NCI-H524 (cell line): Measurements from ENCODE around the gene DERL3.

Experiments
- DNase-seq, 2 experiments: peaks; one replicate each; lab custom pipeline; 2025; lab: John Stamatoyannopoulos, UW

Gene DERL3

DNA sequence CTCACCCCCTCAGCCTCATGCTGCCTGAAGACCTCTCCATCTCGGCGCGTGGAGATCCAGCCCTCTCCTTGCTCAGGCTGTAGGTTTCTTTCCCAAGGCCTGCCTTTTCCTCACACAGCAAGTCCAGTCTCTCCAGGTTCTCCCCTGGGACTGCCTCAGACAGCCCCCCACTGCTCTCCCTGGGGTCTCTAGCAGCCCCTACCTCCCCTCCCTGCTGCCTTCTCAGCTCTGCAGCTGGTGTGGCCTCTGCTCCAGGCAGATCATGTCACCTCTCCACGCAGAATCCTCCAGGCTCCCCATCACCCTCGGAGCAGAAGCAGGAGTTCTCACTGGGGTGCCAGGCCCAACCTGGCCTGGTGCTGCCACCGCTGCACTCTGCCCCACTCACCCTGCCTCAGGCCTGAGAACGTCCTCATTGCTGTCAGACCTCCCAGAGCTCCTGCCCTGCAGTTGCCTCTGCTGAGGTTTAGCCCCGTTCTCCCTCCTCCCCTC, 36.9 kb downstream of the DERL3 start:
- DNase-seq: no peak

GRCh38 chr22:23801238-23801821, 37.5 kb downstream of the DERL3 start:
- no peak for DNase-seq

GRCh38 chr22:23800297-23801237, 38.2 kb downstream of the DERL3 start:
- DNase-seq: no peak

DNA sequence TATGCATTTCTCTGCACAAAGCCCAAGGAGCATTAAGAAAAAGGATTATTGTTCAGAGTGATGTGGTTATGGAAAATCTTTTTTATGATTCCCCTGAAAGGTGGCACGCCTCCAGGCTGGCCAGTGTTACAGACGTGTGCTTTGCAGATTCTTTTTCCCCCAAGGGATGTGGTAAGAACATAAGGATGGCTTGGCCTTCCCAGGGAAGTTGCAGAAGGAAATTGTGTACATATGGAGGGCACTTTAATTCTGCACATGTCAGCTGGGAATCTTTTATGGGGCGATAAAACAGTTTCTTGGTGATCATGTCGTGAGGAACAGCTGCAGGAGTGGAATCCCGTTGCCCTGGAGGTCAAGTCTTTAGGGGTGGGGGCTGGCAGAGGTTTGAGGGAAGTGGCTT, 42.3 kb downstream of the DERL3 start:
- DNase-seq: peak in 1 of 2 experiments; percentile 51

- no peak for DNase-seq
Observed at GRCh38 chr22:23793326-23793725, 45.5 kb downstream of the DERL3 start.

DNA sequence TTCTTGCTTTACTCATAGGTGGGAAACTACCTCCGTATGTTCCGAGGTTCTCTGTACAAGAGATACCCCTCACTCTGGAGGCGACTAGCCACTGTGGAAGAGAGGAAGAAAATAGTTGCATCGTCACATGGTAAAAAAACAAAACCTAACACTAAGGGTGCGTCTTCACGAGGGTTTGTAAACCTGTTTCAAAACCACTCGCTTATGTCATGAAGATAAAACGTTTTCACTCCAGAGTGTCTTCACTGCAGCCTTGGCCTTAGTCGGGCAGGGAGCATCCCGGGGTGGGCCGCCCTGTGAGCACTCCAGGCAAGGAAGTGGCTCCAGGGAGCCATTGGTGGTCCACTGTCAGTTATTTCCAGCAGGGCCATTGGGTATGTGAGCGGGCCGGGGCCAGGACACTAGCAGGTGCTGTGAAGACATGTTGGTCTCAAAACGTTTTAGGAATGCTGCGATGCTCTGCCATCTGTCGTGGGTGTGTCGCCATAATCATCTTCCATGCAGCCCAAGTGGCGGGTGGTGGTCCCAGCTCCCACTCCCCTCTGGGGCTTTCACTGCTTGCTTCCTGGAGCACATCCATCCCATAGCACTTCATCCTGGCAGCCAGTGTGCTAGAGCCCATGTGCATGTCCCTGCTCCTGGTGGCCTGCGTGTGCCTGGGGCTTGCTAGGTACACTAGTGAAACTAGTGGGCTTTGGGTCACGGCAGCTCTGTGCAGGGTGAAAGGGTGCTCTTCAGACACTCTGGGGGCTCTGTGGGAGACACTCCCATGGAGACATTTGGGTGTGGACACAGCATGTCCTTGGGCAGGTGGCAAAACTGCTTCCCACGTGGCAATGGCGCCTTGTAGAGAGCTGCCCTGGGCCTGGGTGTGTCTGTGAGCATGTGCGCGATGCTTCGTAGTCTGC, 46.8 kb downstream of the DERL3 start:
- no peak for DNase-seq

DNA sequence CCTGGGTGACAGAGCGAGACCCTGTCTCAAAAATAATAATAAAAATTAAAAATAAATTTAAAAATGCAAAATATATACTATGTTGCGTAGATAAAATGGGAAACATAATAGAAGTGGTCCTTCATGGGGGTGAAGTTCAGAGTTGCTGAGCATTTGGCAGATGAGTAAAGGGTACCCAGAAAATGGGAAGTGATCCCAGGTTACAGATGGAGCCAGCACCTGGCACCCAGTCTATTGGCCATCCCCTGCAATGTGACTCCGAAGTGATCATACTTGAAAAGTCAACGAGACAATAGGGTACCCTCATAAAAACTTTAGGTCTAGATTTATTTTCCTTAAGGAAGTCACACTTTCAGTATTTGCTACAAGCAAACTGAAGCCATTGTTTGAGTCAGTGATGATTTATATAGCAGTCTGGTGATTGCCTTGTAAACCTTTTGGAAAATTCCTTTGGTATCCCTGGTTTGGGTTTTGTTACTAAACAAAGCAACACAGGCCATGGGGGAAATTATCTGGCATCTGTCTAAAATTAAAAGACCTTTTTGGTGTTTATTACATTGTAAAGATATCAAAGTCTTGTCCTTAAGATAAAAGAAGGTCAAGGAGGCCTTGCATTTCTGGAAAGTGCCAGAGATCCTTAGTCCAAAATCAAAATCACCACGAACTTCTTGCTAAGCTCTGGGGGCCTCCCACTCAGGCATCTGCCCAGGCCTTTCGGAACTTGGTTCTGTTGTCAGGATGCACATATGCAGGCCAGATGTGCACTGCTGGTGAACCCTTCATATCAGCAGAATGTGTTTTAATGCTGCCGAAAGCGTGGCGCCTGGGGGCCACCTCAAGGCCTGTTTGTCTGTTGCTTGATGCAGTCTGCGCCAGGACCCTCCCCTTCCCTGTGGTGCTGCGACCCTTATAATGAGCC, 47.7 kb downstream of the DERL3 start:
- DNase-seq: no peak

- DNase-seq: peak; percentile 30 to 31
Observed at GRCh38 chr22:23789638-23790037, 49.2 kb downstream of the DERL3 start.

GRCh38 chr22:23789121-23789520, 49.7 kb downstream of the DERL3 start:
- peak in 1 of 2 experiments; percentile 24 for DNase-seq

- DNase-seq: no peak
Observed at GRCh38 chr22:23787910-23788309, 50.9 kb downstream of the DERL3 start.

- DNase-seq: no peak
Observed at GRCh38 chr22:23787600-23787896, 51.3 kb downstream of the DERL3 start.

DNA sequence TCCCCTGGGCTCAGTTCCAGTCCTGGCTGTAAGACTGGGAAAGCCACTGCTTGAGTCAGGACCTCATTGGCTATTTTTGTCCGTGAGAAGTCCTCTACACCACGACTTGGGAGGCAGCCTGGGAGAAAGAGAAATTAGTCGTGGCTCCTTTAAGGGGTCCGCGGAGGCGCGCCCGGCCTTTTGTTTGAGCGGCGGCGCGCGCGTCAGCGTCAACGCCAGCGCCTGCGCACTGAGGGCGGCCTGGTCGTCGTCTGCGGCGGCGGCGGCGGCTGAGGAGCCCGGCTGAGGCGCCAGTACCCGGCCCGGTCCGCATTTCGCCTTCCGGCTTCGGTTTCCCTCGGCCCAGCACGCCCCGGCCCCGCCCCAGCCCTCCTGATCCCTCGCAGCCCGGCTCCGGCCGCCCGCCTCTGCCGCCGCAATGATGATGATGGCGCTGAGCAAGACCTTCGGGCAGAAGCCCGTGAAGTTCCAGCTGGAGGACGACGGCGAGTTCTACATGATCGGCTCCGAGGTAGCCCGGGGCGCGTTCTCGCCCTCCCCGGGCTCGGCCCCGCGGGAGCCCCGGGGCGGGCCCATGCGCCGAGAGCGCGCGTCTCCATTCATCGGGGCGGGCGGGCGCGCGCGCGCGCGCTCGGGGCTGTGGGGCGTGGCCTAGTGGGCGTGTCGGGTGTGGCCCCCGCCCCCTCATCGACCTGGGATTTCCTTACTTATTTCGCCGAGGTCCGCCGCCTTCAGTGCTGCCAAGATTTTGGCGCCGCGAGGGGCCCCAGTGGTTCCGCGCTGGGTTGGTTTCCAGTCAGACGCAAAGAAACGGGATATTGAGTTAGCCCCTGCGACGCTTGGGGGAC, 51.8 kb downstream of the DERL3 start, which contains the start of gene SMARCB1:
TSS of gene SMARCB1 (plus strand) at position 215 of the 848 bp plus-strand sequence. CDS start at position 419, 204 bp downstream.
- DNase-seq: peak; percentile 77 to 91

DNA sequence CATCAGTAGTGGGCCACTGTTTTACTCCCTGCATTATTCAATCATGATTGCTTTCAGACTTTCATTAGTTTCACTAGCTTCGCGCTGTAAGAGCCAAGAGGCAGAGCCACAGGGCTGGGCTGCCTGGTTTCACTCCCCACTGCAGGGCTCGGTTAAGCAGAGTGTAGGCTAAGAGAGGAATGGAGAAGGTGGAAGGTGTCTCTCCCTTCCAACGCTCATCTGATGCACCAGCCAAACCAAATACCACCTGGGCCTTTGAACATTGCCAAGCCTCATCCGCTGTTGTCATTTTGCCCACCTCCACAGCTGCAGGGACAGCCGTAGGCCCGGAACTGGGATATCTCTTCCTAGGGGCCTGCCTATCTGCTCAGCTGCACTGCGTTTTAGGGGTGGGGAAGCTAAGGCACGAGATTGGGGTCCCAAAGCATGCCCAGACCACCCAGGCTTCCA, 52.5 kb downstream of the DERL3 start:
- DNase-seq: no peak
